GM12872 (cell line): Measurements from ENCODE around the gene DRAXIN.

Experiments
- CTCF ChIP-seq: IDR thresholded peaks from 3 replicates; pipeline ENCODE4 v1.5.1; 2011; ENCODE audit warnings: low read depth, mild to moderate bottlenecking, low read length, moderate library complexity; ENCODE audit not compliant: insufficient read depth

DRAXIN gene

GRCh38 chr1:11691302-11691914 lies at the start of gene DRAXIN:
DRAXIN (plus strand) TSS chr1:11691710; CDS start chr1:11706259, 14,549 bp downstream.
- no peak for TF ChIP-seq CTCF

GRCh38 chr1:11641776-11642305 lies 49.7 kb upstream of the DRAXIN start:
- no peak for TF ChIP-seq CTCF

- peak; percentile 99 for TF ChIP-seq CTCF
These were observed 49.0 kb upstream of the DRAXIN start for GRCh38 chr1:11642418-11643017.

- no peak for TF ChIP-seq CTCF
These were observed 47.7 kb upstream of the DRAXIN start for GRCh38 chr1:11643782-11644181.

- TF ChIP-seq CTCF = no peak
These were observed 46.2 kb upstream of the DRAXIN start for GRCh38 chr1:11645270-11645669.

- peak; percentile 82 for TF ChIP-seq CTCF
These were observed 45.7 kb upstream of the DRAXIN start for GRCh38 chr1:11645670-11646265.

- TF ChIP-seq CTCF = no peak
These were observed 45.2 kb upstream of the DRAXIN start for GRCh38 chr1:11646317-11646716.
